ENCODE measurements around the gene TRAF3IP3. TPM values are rescaled to one million over a fixed set of nuclear protein-coding genes. Genes with fewer than 3 reads are reported as not detected.

Gene TRAF3IP3
- total RNA-seq, 4 donors from 2014 or later, result 1.2 to 10.3 (median 1.9) TPM

DNA sequence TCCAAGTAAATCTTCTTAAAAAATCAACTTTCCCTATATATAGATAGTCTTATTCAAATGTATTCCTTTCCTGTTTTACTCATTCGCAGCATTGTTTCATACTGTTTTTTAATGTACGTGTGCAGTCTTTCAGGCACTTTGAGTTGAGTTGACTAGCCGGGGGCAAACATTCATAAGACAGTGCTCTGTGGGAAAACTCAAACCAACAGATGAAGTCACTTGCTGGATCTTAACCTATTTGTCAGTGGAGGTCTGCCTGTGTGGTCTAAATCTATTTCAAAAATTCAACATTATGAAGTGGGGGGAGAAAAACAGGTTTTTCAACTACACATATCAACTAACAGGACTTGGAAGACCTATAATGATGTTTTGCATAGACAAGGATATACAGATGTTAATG is 45.0 kb upstream of the TRAF3IP3 start:
- H3K4me3 ChIP-seq, result no peak overlapping the region
- no peak for DNase-seq
- intact Hi-C loops (cut with DNase I), result no loop called here
- H3K27me3 ChIP-seq, result no peaks in the 10 kb centered on the region
- H3K27ac ChIP-seq, result no peak overlapping the region
- H3K36me3 ChIP-seq, result no peaks in the 10 kb centered on the region
- TF ChIP-seq POLR2A (IDR thresholded peaks at IDR 0.05), result no peak
- TF ChIP-seq, protein P1, sequence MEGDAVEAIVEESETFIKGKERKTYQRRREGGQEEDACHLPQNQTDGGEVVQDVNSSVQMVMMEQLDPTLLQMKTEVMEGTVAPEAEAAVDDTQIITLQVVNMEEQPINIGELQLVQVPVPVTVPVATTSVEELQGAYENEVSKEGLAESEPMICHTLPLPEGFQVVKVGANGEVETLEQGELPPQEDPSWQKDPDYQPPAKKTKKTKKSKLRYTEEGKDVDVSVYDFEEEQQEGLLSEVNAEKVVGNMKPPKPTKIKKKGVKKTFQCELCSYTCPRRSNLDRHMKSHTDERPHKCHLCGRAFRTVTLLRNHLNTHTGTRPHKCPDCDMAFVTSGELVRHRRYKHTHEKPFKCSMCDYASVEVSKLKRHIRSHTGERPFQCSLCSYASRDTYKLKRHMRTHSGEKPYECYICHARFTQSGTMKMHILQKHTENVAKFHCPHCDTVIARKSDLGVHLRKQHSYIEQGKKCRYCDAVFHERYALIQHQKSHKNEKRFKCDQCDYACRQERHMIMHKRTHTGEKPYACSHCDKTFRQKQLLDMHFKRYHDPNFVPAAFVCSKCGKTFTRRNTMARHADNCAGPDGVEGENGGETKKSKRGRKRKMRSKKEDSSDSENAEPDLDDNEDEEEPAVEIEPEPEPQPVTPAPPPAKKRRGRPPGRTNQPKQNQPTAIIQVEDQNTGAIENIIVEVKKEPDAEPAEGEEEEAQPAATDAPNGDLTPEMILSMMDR (IDR thresholded peaks at IDR 0.05), result no peak
- no peaks in the 10 kb centered on the region for H3K9me3 ChIP-seq
- peaks cover 0 to 12% (median 0%) of the 10 kb centered on the region in 3 donors for H3K4me1 ChIP-seq
- WGBS, 2 donors, result 79 to 89% methylated on average over 3 of the region's 3 CpGs

DNA sequence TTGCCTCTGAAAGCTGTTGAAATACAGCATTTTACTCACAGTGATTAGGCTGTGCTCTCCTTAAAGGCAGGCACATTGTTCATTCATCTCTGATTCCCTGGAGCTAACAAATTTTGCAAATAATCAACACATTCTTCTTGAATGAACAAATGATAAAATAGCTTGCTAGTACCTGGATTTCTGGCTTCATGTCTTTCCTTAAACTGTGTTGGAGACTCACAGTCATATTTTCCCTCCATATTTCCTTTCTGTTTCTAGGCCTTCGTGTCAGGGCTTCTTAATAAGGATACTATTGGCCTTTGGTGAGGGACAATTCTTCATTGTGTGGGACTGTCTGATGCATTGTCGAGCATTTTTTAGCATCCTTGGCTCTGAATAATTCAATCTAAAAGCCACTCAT is 41.5 kb upstream of the TRAF3IP3 start:
- H3K36me3 ChIP-seq, result no peaks in the 10 kb centered on the region
- DNase-seq, result no peak
- no peaks in the 10 kb centered on the region for H3K27me3 ChIP-seq
- intact Hi-C loops (cut with DNase I), result no loop called here
- H3K4me1 ChIP-seq, result peaks cover 0 to 12% (median 0%) of the 10 kb centered on the region in 3 donors
- H3K9me3 ChIP-seq, result no peaks in the 10 kb centered on the region
- TF ChIP-seq, protein P1 (IDR thresholded peaks at IDR 0.05), result no peak
- no peak overlapping the region for H3K27ac ChIP-seq
- no peak overlapping the region for H3K4me3 ChIP-seq
- 65 to 76% methylated on average over 2 of the region's 2 CpGs for WGBS, 2 donors

DNA sequence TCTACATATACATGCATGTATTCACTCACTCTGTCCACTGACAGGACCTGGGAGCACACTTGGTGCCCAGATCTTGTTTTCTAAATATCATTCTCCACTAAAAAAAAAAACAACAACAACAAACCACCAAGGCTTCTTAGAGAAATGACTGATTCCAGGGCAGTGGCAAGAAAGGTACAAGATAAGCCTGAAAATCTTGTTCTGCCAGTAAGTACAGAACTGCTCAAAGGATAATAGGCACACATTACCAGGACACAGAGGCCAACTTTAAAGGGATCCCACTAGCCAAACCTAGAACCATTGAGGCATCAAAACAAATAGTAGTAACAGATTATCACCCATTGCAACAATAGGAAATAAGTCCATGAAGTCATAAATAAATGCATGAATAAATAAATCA is 40.5 kb upstream of the TRAF3IP3 start:
- DNase-seq, result no peak
- no peaks in the 10 kb centered on the region for H3K36me3 ChIP-seq
- no peak overlapping the region for H3K4me3 ChIP-seq
- H3K9me3 ChIP-seq, result no peaks in the 10 kb centered on the region
- intact Hi-C loops (cut with DNase I), result no loop called here
- H3K27me3 ChIP-seq, result no peaks in the 10 kb centered on the region
- peaks cover 0 to 17% (median 0%) of the 10 kb centered on the region in 3 donors for H3K4me1 ChIP-seq
- no peak for TF ChIP-seq POLR2A (IDR thresholded peaks at IDR 0.05)
- H3K27ac ChIP-seq, result no peak overlapping the region

DNA sequence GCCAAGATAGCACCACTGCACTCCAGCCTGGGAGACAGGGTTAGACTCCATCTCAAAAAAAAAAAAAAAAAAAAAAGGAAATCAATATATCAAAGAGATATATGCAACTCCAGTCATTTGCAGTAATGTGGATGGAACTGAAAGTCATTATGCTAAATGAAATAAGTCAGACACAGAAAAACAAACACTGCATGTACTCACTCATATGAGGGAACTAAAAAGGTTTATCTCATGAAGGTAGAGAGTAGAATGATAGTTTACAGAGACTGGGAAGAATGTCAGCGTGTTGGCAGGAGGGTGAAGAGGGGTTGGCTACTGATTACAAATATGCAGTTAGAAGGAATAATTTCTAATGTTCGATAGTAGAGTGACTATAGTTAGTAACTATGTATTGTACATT is 38.0 kb upstream of the TRAF3IP3 start:
- no peaks in the 10 kb centered on the region for H3K27me3 ChIP-seq
- no peaks in the 10 kb centered on the region for H3K9me3 ChIP-seq
- no peaks in the 10 kb centered on the region for H3K36me3 ChIP-seq
- intact Hi-C loops (cut with DNase I), result no loop called here
- DNase-seq, result no peak
- peaks cover 4 to 42% (median 12%) of the 10 kb centered on the region in 3 donors for H3K4me1 ChIP-seq
- H3K27ac ChIP-seq, result no peak overlapping the region
- 80 to 84% methylated on average over 2 of the region's 2 CpGs for whole genome bisulfite sequencing, 2 donors
- no peak overlapping the region for H3K4me3 ChIP-seq
- TF ChIP-seq, protein P1 (IDR thresholded peaks at IDR 0.05), result no peak
- TF ChIP-seq POLR2A (IDR thresholded peaks at IDR 0.05), result no peak

DNA sequence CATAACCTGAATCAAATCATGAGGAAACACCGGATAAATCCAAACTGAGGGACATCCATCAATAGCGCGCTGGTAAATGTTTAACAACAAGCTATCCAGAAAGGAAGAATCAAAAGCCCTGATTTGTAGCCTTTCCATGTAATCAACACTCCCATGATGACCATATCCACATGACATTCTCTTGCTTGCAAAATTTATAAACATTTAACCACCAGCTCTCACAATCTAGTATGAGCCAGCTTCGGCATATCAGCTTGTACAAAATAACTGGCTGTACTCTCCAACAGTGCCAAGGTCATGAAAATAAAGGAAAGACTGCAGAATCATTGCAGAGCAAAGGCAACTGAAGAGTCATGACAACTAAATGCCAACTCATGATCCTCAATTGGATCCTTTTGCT is 35.5 kb upstream of the TRAF3IP3 start:
- H3K9me3 ChIP-seq, result no peaks in the 10 kb centered on the region
- 85 to 86% methylated on average over 4 of the region's 4 CpGs for WGBS, 2 donors
- TF ChIP-seq POLR2A (IDR thresholded peaks at IDR 0.05), result no peak
- TF ChIP-seq, protein P1 (IDR thresholded peaks at IDR 0.05), result no peak
- no peaks in the 10 kb centered on the region for H3K27me3 ChIP-seq
- intact Hi-C loops (cut with DNase I), result no loop called here
- peaks cover 4 to 46% (median 14%) of the 10 kb centered on the region in 3 donors for H3K4me1 ChIP-seq
- peak overlapping the region in 3 of 4 donors; percentile 26 to 42 (median 31) for H3K27ac ChIP-seq
- DNase-seq, result no peak
- no peaks in the 10 kb centered on the region for H3K36me3 ChIP-seq
- H3K4me3 ChIP-seq, result no peak overlapping the region

DNA sequence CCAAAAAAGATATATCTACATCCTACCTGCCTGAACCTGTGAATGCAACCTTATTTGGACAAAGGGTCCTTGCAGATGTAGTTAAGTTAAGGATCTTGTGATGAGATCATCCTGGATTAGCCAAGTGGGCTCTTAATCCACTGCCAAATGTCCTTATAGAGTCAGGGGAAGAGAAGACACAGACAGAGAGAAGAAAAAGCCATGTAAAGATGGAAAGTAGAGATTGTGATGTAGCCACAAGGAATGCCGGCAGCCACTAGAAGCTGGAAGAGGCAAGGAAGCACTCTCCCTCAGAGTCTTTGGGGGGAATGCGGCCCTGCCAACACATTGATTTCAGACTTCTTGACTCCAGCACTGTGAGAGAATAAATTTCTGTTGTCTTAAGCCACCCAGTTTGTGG is 35.0 kb upstream of the TRAF3IP3 start:
- DNase-seq, result no peak
- no peaks in the 10 kb centered on the region for H3K9me3 ChIP-seq
- no peak overlapping the region for H3K4me3 ChIP-seq
- intact Hi-C loops (cut with DNase I), result no loop called here
- no peaks in the 10 kb centered on the region for H3K36me3 ChIP-seq
- peak overlapping the region in 3 of 4 donors; percentile 31 to 55 (median 42) for H3K27ac ChIP-seq
- TF ChIP-seq, protein P1 (IDR thresholded peaks at IDR 0.05), result no peak
- TF ChIP-seq POLR2A (IDR thresholded peaks at IDR 0.05), result no peak
- WGBS, 2 donors, result 71 to 81% methylated on average over 2 of the region's 2 CpGs
- H3K4me1 ChIP-seq, result peaks cover 4 to 41% (median 14%) of the 10 kb centered on the region in 3 donors
- no peaks in the 10 kb centered on the region for H3K27me3 ChIP-seq

Data from esophagus squamous epithelium (tissue), 5 donors.